PC-3 (cell line): ENCODE results near the gene ZFPL1. TPM values are rescaled to one million over a fixed set of nuclear protein-coding genes. Genes with fewer than 3 reads are reported as not detected.

ENCODE experiments used
- ATAC-seq: fragments of 200-7000 bp; cut with Tn5 transposase; 2 replicates; pipeline ENCODE4 v1.9.1; 2020; ENCODE audit warnings: mild to moderate bottlenecking, moderate library complexity
- BruUV-seq: library from RNA; stranded (reverse); fragments of 400-500 nt; replicated peaks from 2 replicates; lab custom pipeline; 2021; lab: Mats Ljungman, UMichigan
- CTCF ChIA-PET: fragments of 300-600 bp; sonication (Branson Sonifier 250); formaldehyde crosslinking; loops from one replicate; lab custom pipeline; 2022; ENCODE audit warnings: antibody characterized with exemption; lab: Charles Lee
- POLR2A ChIA-PET: fragments of 300-600 bp; sonication (Branson Sonifier 250); formaldehyde crosslinking; loops from one replicate; lab custom pipeline; 2022; ENCODE audit warnings: antibody characterized with exemption; ENCODE audit not compliant: unreplicated experiment; lab: Charles Lee
- DNase-seq: peaks from one replicate; pipeline ENCODE4 v3.0.0-alpha.2; 2015
- H2AFZ ChIP-seq: fragments of 300-600 bp; sonication (generic); 2 replicates; pipeline ENCODE4 v1.6.0; 2016; ENCODE audit warnings: antibody characterized with exemption, low read length
- H3F3A ChIP-seq: fragments of 300-600 bp; sonication (generic); one replicate; pipeline ENCODE4 v1.6.0; 2017; ENCODE audit warnings: antibody characterized with exemption, low read length, control low read depth, mild to moderate bottlenecking; ENCODE audit not compliant: unreplicated experiment
- H3K27ac ChIP-seq: fragments of 300-600 bp; sonication (generic); 2 replicates; pipeline ENCODE4 v1.5.1; 2016; ENCODE audit warnings: mild to moderate bottlenecking, low read length
- H3K27me3 ChIP-seq: fragments of 300-600 bp; sonication (generic); 2 replicates; pipeline ENCODE4 v1.6.1; 2016; ENCODE audit warnings: low read length, mixed read lengths
- H3K36me3 ChIP-seq: fragments of 300-600 bp; sonication (generic); 2 replicates; pipeline ENCODE4 v1.6.1; 2016; ENCODE audit warnings: low read depth, mixed run types, low read length, mixed read lengths
- H3K4me1 ChIP-seq: fragments of 300-600 bp; sonication (generic); 2 replicates; pipeline ENCODE4 v1.5.1; 2016; ENCODE audit warnings: low read length; ENCODE audit not compliant: insufficient read depth
- H3K4me2 ChIP-seq: fragments of 300-600 bp; sonication (generic); 2 replicates; pipeline ENCODE4 v1.6.0; 2016; ENCODE audit warnings: low read length
- H3K4me3 ChIP-seq: fragments of 300-600 bp; sonication (generic); 2 replicates; pipeline ENCODE4 v1.5.1; 2016; ENCODE audit warnings: mild to moderate bottlenecking, low read length, mixed read lengths
- H3K79me2 ChIP-seq: fragments of 300-600 bp; sonication (generic); 2 replicates; pipeline ENCODE4 v1.6.1; 2017; ENCODE audit warnings: low read length, mixed read lengths
- H3K9ac ChIP-seq: fragments of 300-600 bp; sonication (generic); 2 replicates; pipeline ENCODE4 v1.6.0; 2016; ENCODE audit warnings: mild to moderate bottlenecking, low read length
- H3K9me2 ChIP-seq: fragments of 300-600 bp; sonication (generic); replicated peaks from 2 replicates; pipeline ENCODE4 v1.6.1; 2016; ENCODE audit warnings: mixed run types, low read length, mixed read lengths
- H3K9me3 ChIP-seq: fragments of 300-600 bp; sonication (generic); 2 replicates; pipeline ENCODE4 v1.6.1; 2016; ENCODE audit warnings: low read length, mixed read lengths
- H4K20me1 ChIP-seq: fragments of 300-600 bp; sonication (generic); 2 replicates; pipeline ENCODE4 v1.6.1; 2016; ENCODE audit warnings: low read length, mixed read lengths
- CTCF ChIP-seq: fragments of 300-600 bp; sonication (generic); conservative IDR thresholded peaks from 2 replicates; pipeline ENCODE4 v1.5.1; 2017; ENCODE audit warnings: antibody characterized with exemption, low read depth, mild to moderate bottlenecking, low read length
- EZH2 ChIP-seq: fragments of 300-600 bp; sonication (generic); IDR thresholded peaks from one replicate; pipeline ENCODE4 v1.6.1; 2017; ENCODE audit warnings: antibody characterized with exemption, mild to moderate bottlenecking, low read length; ENCODE audit not compliant: unreplicated experiment
- EZH2phosphoT487 ChIP-seq: fragments of 300-600 bp; sonication (generic); IDR thresholded peaks from 2 replicates; pipeline ENCODE4 v1.6.1; 2018; ENCODE audit warnings: mild to moderate bottlenecking, antibody characterized with exemption, low read length, borderline replicate concordance
- intact Hi-C: fragments of 100-400 bp; cut with micrococcal nuclease; formaldehyde crosslinking; loops from 2 replicates; pipeline ENCODE4 v1.9.0; 2023
- total RNA-seq: library from RNA; depleted of rRNA; stranded (reverse); fragments of >200 nt; gene quantifications from 2 replicates; pipeline ENCODE4 v1.2.3, GENCODE V29; 2014

Gene ZFPL1
- total RNA-seq, 1 experiment from 2014 or later = 103 TPM

DNA sequence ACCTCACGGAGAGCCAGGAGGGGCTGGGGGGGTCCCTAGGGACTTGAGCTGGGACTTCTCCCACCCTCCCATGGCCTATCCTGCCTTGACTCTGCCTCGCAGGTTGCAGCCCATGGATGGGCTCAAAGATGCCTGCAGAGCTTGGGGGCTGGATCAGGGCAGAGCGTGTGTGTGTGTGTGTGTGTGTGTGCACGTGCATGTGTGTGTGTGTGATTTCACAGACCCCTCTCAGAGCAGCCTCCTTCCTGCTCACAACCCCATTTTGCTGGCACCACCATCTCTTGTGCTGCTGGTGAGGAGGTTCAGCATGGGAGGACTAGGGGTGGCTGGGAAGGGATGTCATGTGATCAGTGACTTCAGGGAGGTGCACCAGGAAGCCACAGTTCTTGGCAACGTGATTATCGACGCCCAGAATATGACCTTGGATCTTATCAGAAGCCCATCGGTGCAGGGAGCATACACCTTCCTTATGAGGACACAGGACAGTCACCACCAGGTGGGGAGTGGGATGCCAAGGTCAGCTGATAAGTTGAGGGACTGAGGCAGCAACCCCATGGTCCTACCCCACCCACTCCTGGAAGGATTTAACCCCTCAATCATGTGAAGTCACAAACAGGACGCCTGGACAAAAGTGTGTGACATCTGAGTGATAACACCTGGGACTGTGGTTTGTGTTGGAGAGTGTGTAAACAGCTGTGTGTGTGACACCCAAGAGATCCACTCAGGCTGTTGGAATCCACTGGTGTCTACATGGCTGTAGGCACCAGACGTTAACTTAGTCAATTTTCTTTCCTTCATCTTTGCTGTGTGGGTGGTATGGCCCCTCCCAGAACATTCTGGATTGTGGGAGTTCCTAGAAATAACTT is 23.8 kb upstream of the ZFPL1 start:
- Histone ChIP-seq H3K36me3 (no peaks in the 10 kb centered on the region), H4K20me1 (no peaks in the 10 kb centered on the region), H3K27me3 (no peaks in the 10 kb centered on the region), H3K4me1 (no peaks in the 10 kb centered on the region), H3K79me2 (no peaks in the 10 kb centered on the region), H3K9me2 (no peaks in the 10 kb centered on the region), H3K9ac (no peak overlapping the region), H3K4me3 (no peak overlapping the region), H2AFZ (no peak overlapping the region), H3K4me2 (no peak overlapping the region), H3K27ac (no peak overlapping the region), H3K9me3 (no peaks in the 10 kb centered on the region), H3F3A (no peaks in the 10 kb centered on the region)
- intact Hi-C loops = no loop called here
- ATAC-seq = no peak
- TF ChIP-seq EZH2 = no peak
- no peak for TF ChIP-seq EZH2phosphoT487
- no peak for TF ChIP-seq CTCF
- ChIA-PET POLR2A (no interaction called here), CTCF (no interaction called here)
- no TSS peak for BruUV-seq
- no peak for DNase-seq

DNA sequence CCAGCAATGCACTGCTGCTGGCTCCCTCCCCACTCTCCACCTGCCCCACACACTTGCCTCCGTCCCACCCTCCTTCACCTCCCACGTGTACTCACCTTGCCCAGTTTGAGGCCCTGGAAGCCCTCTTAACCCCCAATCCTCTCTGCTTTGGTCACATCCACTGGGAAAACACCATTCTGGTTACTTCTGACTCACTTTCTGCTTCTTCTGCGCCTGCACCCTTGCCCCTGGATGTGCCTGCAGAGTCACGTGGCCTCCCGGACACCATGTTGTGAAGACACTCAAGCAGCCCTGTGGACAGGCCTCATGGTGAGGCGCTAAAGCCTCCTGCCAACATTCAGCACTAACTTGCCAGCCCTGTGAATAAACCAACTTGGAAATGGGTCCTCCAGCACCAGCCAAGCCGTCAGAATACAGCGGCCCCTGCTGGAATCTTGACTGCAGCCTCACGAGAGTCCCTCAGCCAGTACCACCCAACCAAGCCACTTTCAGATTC is 23.1 kb upstream of the ZFPL1 start:
- H3K27ac ChIP-seq = no peak overlapping the region
- intact Hi-C loops = no loop called here

More for the DNA sequence above, 23.1 kb upstream of the ZFPL1 start:
- Histone ChIP-seq H3K9me2 (no peaks in the 10 kb centered on the region), H3K9ac (no peak overlapping the region), H3K36me3 (no peaks in the 10 kb centered on the region), H3K27me3 (no peaks in the 10 kb centered on the region), H3K79me2 (no peaks in the 10 kb centered on the region), H3K4me2 (no peak overlapping the region), H3K9me3 (no peaks in the 10 kb centered on the region), H2AFZ (no peak overlapping the region), H3K4me3 (no peak overlapping the region), H3F3A (no peaks in the 10 kb centered on the region), H4K20me1 (no peaks in the 10 kb centered on the region), H3K4me1 (no peaks in the 10 kb centered on the region)
- BruUV-seq = no TSS peak
- ChIA-PET CTCF (no interaction called here), POLR2A (no interaction called here)
- DNase-seq (no peak), ATAC-seq (no peak)
- TF ChIP-seq EZH2 (no peak), EZH2phosphoT487 (no peak), CTCF (no peak; the same call in 1 of the 2 replicates)
